ENCODE results near the gene POLA2.

POLA2 gene

GRCh38 chr11:65280646-65281045 is 18.9 kb downstream of the POLA2 start:
- no peak for DNase-seq (ENCODE audit: low read depth in 2 of 2)

GRCh38 chr11:65286686-65287085 is 24.9 kb downstream of the POLA2 start:
- DNase-seq (ENCODE audit: low read depth in 2 of 2), result no peak

- DNase-seq (ENCODE audit: low read depth in 2 of 2), result no peak
These were observed 25.8 kb downstream of the POLA2 start for GRCh38 chr11:65287601-65288000.

- no peak for DNase-seq (ENCODE audit: low read depth in 2 of 2)
These were observed 27.2 kb downstream of the POLA2 start for GRCh38 chr11:65288706-65289536.

DNA sequence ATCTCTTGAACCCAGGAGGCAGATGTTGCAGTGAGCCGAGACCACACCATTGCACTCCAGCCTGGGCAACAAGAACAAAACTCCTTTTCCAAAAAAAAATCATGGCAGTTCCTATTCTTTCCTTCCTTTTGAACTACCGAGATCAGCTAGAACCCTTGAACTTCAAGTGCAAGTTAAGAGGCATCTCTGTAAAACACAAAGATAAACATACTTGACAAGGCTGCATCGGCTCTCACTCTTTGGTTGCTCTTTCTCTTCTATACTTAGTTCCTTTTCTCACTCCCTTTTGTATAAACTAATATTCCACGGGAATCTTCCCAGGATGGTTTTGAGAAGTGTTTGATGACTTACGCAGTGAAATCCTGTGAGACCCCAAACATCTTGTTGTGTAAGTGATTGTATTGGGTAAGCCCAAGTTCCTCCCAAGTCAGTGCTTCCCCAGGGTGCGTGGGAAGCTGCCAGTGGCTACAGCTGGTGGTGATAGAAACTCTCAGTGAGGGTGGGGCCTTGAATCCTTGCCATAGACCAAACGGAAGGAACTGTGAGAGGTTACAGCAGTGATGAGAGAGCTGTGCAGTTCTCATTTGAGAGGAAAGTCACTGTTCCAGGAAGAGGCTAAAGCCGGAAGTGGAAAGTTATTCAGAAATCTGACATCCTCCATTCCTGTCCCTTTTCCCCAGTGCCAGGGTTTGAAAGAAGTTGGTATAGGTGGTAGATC is 28.8 kb downstream of the POLA2 start:
- no peak for DNase-seq (ENCODE audit: low read depth in 2 of 2)

- DNase-seq (ENCODE audit: low read depth in 2 of 2), result no peak
These were observed 29.9 kb downstream of the POLA2 start for GRCh38 chr11:65291613-65292012.

DNA sequence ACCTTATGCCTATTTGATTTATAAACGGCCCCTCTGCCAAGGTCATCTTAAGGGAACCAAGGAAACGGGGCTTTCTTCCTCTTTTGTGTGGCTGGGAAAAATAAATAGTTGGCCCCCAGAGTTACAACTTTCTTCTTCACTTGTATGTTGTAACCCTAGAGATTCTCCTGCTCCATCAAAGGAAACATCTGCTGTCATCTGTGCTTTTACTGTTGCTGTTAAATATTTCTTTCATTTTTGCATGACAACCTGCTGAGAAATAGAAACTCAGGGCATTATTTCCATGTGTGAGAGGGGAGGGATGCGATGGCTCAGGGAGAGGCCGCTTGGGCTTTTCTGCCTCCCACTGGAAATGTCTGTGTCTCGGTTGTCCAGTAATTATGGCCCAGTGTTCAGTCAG is 31.1 kb downstream of the POLA2 start:
- no peak for DNase-seq (ENCODE audit: low read depth in 2 of 2)

- no peak for DNase-seq (ENCODE audit: low read depth in 2 of 2)
These were observed 32.2 kb downstream of the POLA2 start for GRCh38 chr11:65293909-65294381.

DNA sequence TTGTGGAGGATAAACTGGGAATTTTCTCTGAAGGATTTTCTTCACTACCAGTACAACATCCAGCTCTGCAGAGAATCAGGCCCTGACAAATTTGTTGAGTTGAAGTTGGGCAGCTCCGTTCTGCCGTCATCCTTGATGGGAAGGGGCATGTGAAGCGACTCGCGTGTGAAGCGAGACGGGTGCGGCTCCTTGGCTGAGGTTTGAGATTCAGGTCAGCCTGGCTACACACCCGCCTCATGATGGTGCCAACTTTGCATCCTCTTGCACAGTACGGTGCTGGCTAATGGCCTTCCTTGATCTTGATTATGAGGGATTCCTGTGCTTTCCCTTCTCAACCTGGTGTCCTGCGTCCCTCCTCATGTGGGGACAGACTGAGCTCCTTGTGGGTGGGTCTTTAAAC is 33.2 kb downstream of the POLA2 start:
- DNase-seq (ENCODE audit: low read depth in 2 of 2), result no peak

GRCh38 chr11:65295571-65296341 is 34.0 kb downstream of the POLA2 start:
- DNase-seq (ENCODE audit: low read depth in 2 of 2), result no peak

DNA sequence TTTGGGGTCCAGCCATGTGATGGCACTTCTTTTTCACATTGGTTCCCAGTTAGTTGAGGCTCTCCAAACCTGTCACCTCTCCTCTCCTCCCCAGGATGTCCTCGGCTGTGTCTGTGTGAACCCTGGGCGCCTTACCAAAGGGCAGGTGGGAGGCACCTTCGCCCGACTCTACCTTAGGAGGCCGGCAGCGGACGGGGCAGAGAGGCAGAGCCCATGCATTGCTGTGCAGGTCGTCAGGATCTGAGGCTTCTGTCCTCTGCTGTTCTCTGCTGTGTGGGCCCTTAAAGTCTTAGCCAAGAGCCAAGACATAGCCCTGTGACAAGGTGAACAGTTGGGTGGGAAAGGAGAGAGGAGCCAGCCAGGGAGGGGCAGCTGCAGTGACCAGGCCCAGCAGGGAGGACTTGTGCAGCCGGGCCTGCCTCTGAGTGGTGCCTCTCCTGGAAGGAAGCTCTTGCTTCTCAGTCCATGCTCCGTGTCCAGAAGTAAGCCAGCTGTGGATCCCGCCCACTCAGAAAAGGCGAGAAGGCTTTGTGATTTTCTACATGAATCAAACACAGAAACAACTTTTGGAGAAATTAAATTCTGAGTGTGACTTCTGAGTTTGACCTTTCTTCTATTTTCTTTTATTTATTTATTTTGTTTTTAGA is 35.4 kb downstream of the POLA2 start:
- DNase-seq (ENCODE audit: low read depth in 2 of 2), result no peak

- DNase-seq (ENCODE audit: low read depth in 2 of 2), result no peak
These were observed 36.4 kb downstream of the POLA2 start for GRCh38 chr11:65298131-65298535.

DNA sequence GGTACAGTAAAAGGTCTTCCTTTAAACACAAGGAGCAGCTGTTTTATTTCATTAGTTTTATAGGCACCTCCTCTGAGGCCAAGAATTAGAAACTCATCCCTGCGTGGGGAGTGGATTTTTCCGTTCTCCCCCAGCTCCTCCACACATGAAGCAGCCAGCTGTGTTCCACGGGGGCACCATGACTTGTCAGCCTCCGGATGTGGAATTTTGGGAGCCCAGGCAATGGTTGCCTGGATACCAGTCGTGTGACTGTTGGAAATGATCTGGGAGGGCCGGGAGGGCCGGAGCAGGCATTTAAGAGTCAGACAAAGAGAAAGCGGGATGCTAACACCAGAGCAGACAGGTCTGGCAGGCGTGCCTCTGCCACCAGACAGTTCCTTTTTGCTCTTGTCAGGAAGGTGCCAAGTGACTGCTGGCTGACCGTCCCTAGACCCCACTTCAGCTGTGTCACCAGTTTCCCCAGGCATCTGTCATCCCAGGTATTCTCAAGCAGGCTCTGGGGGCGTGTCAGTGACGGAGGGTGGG is 37.0 kb downstream of the POLA2 start:
- DNase-seq (ENCODE audit: low read depth in 2 of 2), result no peak

DNA sequence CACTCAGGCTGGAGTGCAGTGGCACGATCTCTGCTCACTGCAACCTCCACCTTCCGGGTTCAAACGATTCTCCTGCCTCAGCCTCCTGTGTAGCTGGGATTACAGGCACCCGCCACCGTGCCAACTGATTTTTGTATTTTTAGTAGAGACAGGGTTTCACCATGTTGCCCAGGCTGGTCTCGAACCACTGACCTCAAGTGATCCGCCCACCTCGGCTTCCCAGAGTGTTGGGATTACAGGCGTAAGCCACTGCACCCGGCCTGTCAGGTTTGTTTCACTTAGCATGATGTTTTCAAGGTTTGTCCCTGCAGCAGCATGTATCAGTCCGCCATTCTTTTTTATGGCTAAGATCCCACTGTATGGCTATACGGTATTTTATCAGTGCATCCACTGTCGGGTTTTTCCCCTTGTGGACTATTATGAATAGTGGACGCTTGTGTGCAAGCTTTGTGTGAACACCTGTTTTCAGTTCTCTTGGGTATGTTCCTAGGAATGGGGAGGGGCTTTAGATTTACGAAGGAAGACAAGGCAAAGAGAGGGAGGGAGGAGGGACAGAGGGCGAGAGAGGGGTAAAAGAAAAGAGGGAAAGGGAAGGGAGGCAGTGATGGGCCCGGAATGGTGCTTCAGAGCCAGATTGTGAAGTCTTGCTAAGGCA is 39.0 kb downstream of the POLA2 start:
- no peak for DNase-seq (ENCODE audit: low read depth in 2 of 2)

GRCh38 chr11:65301491-65302329 is 39.9 kb downstream of the POLA2 start:
- DNase-seq (ENCODE audit: low read depth in 2 of 2), result no peak

DNA sequence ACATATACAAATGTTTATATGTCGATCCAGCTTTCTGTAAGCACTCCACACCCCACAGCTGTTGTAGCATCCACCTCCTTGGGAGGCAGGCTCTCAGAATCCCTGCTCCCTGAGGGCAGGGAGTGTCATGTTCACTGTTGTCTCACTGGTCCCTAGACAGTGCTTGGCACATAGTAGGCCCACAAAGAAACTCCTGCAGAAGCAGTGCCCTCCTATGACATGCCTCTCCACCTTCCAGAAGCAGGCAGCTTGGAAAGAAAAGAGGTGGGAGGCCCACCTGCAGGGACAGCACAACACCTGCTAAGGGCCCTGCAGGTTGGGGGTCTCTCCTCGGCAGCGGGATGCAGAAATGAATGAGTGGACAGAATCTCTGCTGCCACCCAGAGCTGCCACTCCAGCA is 41.8 kb downstream of the POLA2 start:
- DNase-seq (ENCODE audit: low read depth in 2 of 2), result no peak

DNA sequence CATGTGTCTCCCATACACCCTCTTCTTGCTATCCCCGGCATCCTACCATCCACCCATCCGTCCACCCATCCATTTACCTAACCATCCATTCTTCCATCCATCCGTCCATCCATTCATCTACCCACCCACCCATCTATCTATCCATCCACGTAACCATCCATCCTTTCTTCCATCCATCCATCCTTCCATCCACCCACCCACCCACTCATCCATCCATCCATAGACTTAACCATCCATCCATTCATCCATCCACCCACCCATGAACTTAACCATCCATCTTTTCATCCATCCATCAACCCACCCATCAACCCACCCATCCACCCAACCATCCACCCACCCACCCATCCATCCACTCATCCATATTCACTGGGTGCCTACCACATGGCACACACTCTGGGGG is 42.3 kb downstream of the POLA2 start:
- DNase-seq (ENCODE audit: low read depth in 2 of 2), result no peak

DNA sequence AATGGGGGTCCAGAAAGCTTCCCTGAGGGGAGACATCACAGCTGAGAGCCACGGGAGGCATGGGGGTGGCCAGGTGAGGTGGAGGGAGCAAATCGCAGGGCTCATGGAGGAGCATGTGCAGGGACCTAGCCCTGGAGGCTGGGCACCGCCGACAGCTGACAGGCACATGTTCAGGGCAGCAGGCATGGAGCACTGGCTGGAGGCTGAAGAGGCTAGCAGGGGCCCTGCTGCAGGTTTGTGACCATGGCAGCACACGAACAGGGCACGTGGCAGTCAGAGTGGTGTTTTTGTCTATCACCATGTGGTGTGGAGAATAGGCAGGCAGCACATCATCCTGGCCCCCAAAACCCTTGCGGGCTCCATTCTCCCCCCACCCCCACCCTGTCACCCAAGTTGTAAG is 42.9 kb downstream of the POLA2 start:
- no peak for DNase-seq (ENCODE audit: low read depth in 2 of 2)

DNA sequence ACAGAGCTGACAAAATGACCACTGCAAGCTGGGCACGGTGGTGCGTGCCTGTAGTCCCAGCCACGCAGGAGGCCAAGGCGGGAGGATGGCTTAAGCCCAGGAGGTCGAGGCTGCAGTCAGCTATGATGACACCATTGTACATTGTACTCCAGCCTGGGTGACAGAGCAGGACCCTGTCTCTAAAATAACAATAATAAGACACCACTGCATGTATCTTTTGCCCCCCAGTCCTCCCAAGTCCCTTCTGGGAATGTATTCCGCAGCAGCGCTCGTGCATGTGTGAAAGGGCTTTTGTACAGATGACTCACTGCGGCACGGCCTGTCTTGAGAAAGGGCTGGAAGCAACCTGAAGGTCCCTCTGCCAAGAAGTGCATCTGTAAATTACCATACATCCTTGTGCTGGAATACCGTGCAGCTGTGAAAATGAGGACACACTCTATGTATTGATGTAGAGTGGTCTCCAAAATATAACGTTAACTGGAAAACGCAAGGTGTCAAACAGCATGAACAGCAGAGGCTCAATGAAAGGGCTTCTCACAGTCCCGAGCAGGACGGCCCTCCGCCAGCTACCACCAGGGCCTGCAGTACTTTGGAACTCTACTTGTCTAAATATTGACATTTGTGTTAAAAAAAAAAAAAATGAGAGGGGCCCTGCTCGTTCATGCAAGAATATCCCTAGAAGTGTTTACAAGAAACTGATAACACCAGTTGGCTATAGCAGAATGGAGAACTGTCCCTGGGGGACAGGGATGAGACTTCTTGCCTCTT is 43.9 kb downstream of the POLA2 start:
- DNase-seq (ENCODE audit: low read depth in 2 of 2), result no peak
